Fibroblast of villous mesenchyme (primary cell): Measurements from ENCODE around the gene ANKRD34C. TPM values are rescaled to one million over a fixed set of nuclear protein-coding genes. Genes with fewer than 3 reads are reported as not detected.

Experiments
- DNase-seq: peaks from one replicate; pipeline ENCODE4 v3.0.0-alpha.2; 2010; ENCODE audit warnings: low read depth
- H3K4me3 ChIP-seq: 2 replicates; pipeline ENCODE4 v1.5.1; 2011; ENCODE audit warnings: low read depth, mild to moderate bottlenecking, low read length
- total RNA-seq: library from RNA; depleted of rRNA; stranded (reverse); fragments of >200 nt; gene quantifications from 2 replicates; pipeline ENCODE4 v1.2.3, GENCODE V29; 2012
- TF ChIP-seq, protein P1 (sequence below): IDR thresholded peaks from 2 replicates; pipeline ENCODE4 v1.5.1; 2012; ENCODE audit warnings: low read depth, mild to moderate bottlenecking, low read length; ENCODE audit not compliant: insufficient read depth

The ANKRD34C gene
- total RNA-seq, 1 donor = not detected

- H3K4me3 ChIP-seq = no peak overlapping the region
- DNase-seq = no peak
- TF ChIP-seq, protein P1, sequence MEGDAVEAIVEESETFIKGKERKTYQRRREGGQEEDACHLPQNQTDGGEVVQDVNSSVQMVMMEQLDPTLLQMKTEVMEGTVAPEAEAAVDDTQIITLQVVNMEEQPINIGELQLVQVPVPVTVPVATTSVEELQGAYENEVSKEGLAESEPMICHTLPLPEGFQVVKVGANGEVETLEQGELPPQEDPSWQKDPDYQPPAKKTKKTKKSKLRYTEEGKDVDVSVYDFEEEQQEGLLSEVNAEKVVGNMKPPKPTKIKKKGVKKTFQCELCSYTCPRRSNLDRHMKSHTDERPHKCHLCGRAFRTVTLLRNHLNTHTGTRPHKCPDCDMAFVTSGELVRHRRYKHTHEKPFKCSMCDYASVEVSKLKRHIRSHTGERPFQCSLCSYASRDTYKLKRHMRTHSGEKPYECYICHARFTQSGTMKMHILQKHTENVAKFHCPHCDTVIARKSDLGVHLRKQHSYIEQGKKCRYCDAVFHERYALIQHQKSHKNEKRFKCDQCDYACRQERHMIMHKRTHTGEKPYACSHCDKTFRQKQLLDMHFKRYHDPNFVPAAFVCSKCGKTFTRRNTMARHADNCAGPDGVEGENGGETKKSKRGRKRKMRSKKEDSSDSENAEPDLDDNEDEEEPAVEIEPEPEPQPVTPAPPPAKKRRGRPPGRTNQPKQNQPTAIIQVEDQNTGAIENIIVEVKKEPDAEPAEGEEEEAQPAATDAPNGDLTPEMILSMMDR = no peak
Measured at GRCh38 chr15:79321876-79322275, 39.4 kb downstream of the ANKRD34C start.

DNA sequence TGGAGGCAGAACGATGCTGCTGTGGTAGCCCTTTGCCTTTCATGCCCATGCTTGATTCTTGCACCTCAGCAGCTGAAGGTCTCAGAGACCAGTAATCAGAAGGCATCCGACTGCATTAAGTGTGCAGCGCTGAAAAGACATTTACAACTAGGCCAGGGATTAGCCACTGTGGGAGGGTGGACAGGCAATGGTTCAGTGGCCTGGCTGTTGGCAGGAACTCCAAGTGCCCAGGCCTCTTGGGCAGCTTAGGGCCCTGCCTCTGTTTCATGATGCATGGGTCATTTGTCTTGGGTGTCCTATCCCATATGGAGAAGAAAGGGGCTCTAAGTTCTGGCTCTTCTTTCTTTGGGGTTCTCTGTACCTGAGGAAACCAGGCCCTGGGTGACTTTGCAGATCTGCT, 39.8 kb downstream of the ANKRD34C start:
- DNase-seq = no peak
- TF ChIP-seq, protein P1 = no peak
- H3K4me3 ChIP-seq = no peak overlapping the region

GRCh38 chr15:79322945-79323344, 40.4 kb downstream of the ANKRD34C start:
- H3K4me3 ChIP-seq = no peak overlapping the region
- no peak for DNase-seq
- TF ChIP-seq, protein P1 = no peak

DNA sequence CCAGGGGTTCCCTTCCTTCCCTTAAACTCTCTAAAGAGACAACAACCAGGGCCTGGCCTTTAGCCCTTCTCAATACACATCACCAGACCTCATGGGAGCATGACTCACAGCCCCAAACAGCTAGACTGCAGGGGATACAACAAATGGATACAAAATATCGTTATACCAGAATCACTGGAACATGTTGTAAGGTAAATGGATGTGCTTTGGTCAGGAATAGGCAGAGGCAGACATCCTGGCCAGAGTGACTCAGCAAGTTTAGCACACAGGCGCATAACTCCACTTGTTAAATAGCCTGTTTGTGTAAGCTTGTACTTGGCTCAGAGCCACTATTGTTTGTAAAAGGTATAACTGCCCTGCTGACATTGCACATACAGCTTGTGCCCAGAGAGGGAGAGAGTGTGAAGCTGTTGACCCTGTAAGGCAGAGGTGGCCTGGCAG, 46.7 kb downstream of the ANKRD34C start:
- peak; percentile 93 for DNase-seq
- TF ChIP-seq, protein P1 = no peak
- no peak overlapping the region for H3K4me3 ChIP-seq

Other genes with a start within 250 kb of the ANKRD34C start
- 0.43 and 0.64 TPM in 2 replicates for gene RASGRF1, start 191.9 kb upstream of the ANKRD34C start, total RNA-seq
- 98.2 and 104 TPM in 2 replicates for gene TMED3, start 28.4 kb downstream of the ANKRD34C start, total RNA-seq
- 1.3 and 2.3 TPM in 2 replicates for gene MINAR1, start 149.6 kb downstream of the ANKRD34C start, total RNA-seq